Osteoblast (primary cell): Measurements from ENCODE around the gene C12orf56. TPM values are rescaled to one million over a fixed set of nuclear protein-coding genes. Genes with fewer than 3 reads are reported as not detected.
"Not testable (repeated sequence)": the region's sequence is repeated elsewhere in the genome, so short reads cannot be mapped to it uniquely, and the experiment has no call there.

ENCODE experiments used
- DNase-seq: peaks from one replicate; pipeline ENCODE4 v3.0.0; 2011; ENCODE audit warnings: low spot score, mixed read lengths; ENCODE audit not compliant: insufficient read length; ENCODE audit errors: missing footprints
- H2AFZ ChIP-seq: 2 replicates; pipeline ENCODE4 v1.6.0; 2011; ENCODE audit warnings: mild to moderate bottlenecking, low read length
- H3K27ac ChIP-seq: 2 replicates; pipeline ENCODE4 v1.5.1; 2011; ENCODE audit warnings: mild to moderate bottlenecking, low read depth, low read length, moderate library complexity
- H3K27me3 ChIP-seq: 2 replicates; pipeline ENCODE4 v1.6.0; 2012; ENCODE audit warnings: mild to moderate bottlenecking, control low read depth, inconsistent platforms, low read length, moderate library complexity; ENCODE audit not compliant: insufficient read depth
- H3K36me3 ChIP-seq: 2 replicates; pipeline ENCODE4 v1.5.1; 2011; ENCODE audit warnings: mild to moderate bottlenecking, low read length, control low read depth, moderate library complexity; ENCODE audit not compliant: insufficient read depth
- H3K4me1 ChIP-seq: 2 replicates; pipeline ENCODE4 v1.5.1; 2011; ENCODE audit warnings: mild to moderate bottlenecking, low read length, control low read depth, moderate library complexity; ENCODE audit not compliant: insufficient read depth
- H3K4me2 ChIP-seq: 2 replicates; pipeline ENCODE4 v1.6.0; 2011; ENCODE audit warnings: mild to moderate bottlenecking, low read length; ENCODE audit not compliant: insufficient read depth
- H3K4me3 ChIP-seq: fragments of 200-600 bp; sonication (generic); 3 replicates; pipeline ENCODE4 v1.5.1; 2012; ENCODE audit warnings: mild to moderate bottlenecking, low read length, inconsistent platforms; ENCODE audit not compliant: insufficient read depth
- H3K79me2 ChIP-seq: 2 replicates; pipeline ENCODE4 v1.6.0; 2012; ENCODE audit warnings: mild to moderate bottlenecking, low read length, control low read depth, inconsistent platforms; ENCODE audit not compliant: insufficient read depth
- H3K9me3 ChIP-seq: 2 replicates; pipeline ENCODE4 v1.5.1; 2011; ENCODE audit warnings: low read depth, low read length, control low read depth
- H4K20me1 ChIP-seq: 2 replicates; pipeline ENCODE4 v1.6.0; 2012; ENCODE audit warnings: mild to moderate bottlenecking, low read length, control low read depth; ENCODE audit not compliant: insufficient read depth
- CTCF ChIP-seq: IDR thresholded peaks from 2 replicates; pipeline ENCODE4 v1.5.1; 2011; ENCODE audit warnings: mild to moderate bottlenecking, low read depth, low read length, moderate library complexity; ENCODE audit errors: extremely low read depth
- total RNA-seq: library from RNA; depleted of rRNA; stranded (reverse); fragments of >200 nt; gene quantifications from 2 replicates; pipeline ENCODE4 v1.2.3, GENCODE V29; 2012

The C12orf56 gene
- total RNA-seq, 1 donor = 0.36 TPM

DNA sequence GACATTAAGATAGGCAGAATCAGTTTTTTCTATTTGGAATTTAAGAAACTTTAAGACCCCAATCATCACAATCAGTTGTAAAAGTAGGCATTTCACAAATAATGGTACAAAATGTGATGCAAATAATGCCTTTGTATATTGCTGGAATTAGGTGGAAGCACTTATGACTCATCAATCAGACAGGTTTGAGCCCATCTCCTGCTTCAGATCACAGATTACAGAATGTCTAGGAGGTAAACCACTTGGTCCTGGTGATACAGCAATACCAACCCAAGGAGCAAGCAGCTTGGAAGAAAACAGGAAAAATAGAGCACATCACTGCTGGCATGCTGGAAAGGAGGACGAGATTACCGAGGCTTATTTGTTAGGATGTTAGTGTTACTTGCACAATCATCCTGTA is 57.6 kb downstream of the C12orf56 start:
- no peak for TF ChIP-seq CTCF
- Histone ChIP-seq H3K4me3 (no peak overlapping the region), H3K36me3 (no peaks in the 10 kb centered on the region), H3K9me3 (no peaks in the 10 kb centered on the region), H4K20me1 (no peaks in the 10 kb centered on the region), H3K27me3 (no peaks in the 10 kb centered on the region), H3K4me2 (no peak overlapping the region), H3K4me1 (no peaks in the 10 kb centered on the region), H2AFZ (no peak overlapping the region), H3K79me2 (no peaks in the 10 kb centered on the region), H3K27ac (no peak overlapping the region)
- DNase-seq = no peak

DNA sequence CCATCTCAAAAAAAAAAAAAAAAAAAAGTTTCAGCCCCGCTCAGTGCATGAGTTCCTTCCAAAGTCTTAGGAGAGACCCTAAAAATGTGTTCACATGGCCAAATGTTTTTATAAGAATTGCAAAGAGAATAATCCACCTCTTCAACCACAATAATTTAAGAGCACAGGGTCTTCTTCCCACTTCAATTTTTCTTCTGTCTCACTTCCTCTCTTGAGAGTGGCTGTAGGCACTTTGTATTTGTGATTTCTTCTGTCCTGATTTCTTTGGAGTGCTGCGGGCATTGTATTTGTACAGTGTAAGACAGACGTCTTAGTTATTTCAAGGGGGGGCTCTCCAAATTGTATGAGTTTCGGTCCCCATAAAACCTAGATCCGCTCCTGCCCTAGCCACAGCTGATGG is 58.3 kb downstream of the C12orf56 start:
- Histone ChIP-seq H3K27ac (no peak overlapping the region), H3K9me3 (no peaks in the 10 kb centered on the region), H3K4me2 (no peak overlapping the region), H3K36me3 (no peaks in the 10 kb centered on the region), H2AFZ (no peak overlapping the region), H3K4me3 (no peak overlapping the region), H3K79me2 (no peaks in the 10 kb centered on the region), H3K27me3 (no peaks in the 10 kb centered on the region), H4K20me1 (no peaks in the 10 kb centered on the region), H3K4me1 (no peaks in the 10 kb centered on the region)
- TF ChIP-seq CTCF = no peak
- no peak for DNase-seq

DNA sequence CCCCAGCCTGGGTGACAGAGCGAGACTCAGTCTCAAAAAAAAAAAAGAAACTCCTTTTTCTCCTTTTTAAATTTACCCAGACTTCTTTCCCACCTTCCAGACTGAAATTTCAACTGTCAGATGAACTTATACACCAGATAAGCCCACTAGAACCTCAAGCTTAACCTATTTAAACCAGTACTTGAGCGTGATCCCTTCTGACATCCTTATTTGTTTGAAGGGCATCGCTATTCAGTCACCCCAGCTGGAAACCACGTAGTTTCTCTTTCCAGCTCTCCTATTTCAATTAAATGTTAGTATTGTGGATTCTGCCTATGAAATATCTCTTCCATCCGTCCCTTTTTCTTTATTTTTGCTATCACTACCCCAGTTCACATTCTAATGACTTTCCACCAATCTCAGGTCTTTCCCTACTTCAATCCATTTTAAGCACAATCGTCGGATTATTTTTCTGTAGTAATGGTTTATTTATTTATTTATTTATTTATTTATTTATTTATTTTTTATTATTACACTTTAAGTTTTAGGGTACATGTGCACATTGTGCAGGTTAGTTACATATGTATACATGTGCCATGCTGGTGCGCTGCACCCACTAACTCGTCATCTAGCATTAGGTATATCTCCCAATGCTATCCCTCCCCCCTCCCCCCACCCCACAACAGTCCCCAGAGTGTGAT is 61.4 kb downstream of the C12orf56 start:
- not testable (repeated sequence) for H3K79me2 ChIP-seq, H3K4me1 ChIP-seq, H3K36me3 ChIP-seq, H3K4me3 ChIP-seq, H3K9me3 ChIP-seq, DNase-seq, H3K4me2 ChIP-seq, H3K27me3 ChIP-seq, H4K20me1 ChIP-seq, H3K27ac ChIP-seq, H2AFZ ChIP-seq

DNA sequence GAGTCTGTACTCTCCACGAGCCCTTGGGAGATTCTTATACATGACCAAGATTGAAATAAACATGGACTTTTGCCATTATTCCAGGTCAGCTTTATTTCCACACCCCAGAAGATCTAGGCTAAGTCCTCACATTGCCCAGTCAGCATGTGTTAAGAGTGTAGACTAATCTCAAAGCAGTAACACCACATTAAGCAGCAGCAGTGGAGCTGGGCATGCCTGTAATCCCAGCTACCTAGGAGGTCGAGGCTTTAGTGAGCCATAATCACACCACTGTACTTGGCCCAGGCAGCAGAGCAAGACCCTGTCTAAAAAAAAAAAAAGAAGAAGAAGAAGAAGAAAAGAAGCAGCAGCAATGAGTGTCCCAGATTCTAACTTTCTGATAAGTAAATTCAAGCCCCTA is 65.5 kb downstream of the C12orf56 start:
- no peaks in the 10 kb centered on the region for H3K9me3 ChIP-seq
- H3K27me3 ChIP-seq = no peaks in the 10 kb centered on the region
- no peak overlapping the region for H3K27ac ChIP-seq
- no peak for DNase-seq
- H3K4me2 ChIP-seq = no peak overlapping the region
- no peaks in the 10 kb centered on the region for H3K36me3 ChIP-seq
- no peak for TF ChIP-seq CTCF
- no peaks in the 10 kb centered on the region for H4K20me1 ChIP-seq
- no peak overlapping the region for H2AFZ ChIP-seq
- H3K4me1 ChIP-seq = no peaks in the 10 kb centered on the region
- H3K4me3 ChIP-seq = no peak overlapping the region
- H3K79me2 ChIP-seq = no peaks in the 10 kb centered on the region
